HG03565 (cell line): ENCODE data around the gene SPATA17.
A peak's percentile ranks its signal among the peaks of the same experiment; 100 is the strongest.
"Not testable (repeated sequence)": the region's sequence is repeated elsewhere in the genome, so short reads cannot be mapped to it uniquely, and the experiment has no call there.

Source experiments
- ATAC-seq: cut with Tn5 transposase; IDR thresholded peaks from one replicate; pipeline ENCODE4 v1.9.1; 2021; ENCODE audit warnings: mild to moderate bottlenecking, moderate library complexity; ENCODE audit not compliant: unreplicated experiment

SPATA17 gene

GRCh38 chr1:217674028-217674729, 43.0 kb downstream of the SPATA17 start:
- ATAC-seq, result no peak

GRCh38 chr1:217681806-217682205, 50.7 kb downstream of the SPATA17 start:
- no peak for ATAC-seq

GRCh38 chr1:217687511-217687910, 56.4 kb downstream of the SPATA17 start:
- no peak for ATAC-seq

- not testable (repeated sequence) for ATAC-seq
Measured at GRCh38 chr1:217696140-217696539, 65.0 kb downstream of the SPATA17 start.

- ATAC-seq, result no peak
Measured at GRCh38 chr1:217703326-217703725, 72.2 kb downstream of the SPATA17 start.

- ATAC-seq, result no peak
Measured at GRCh38 chr1:217712925-217713597, 81.9 kb downstream of the SPATA17 start.

- no peak for ATAC-seq
Measured at GRCh38 chr1:217715681-217716080, 84.5 kb downstream of the SPATA17 start.

GRCh38 chr1:217717959-217718358, 86.8 kb downstream of the SPATA17 start:
- no peak for ATAC-seq

GRCh38 chr1:217718873-217719272, 87.7 kb downstream of the SPATA17 start:
- no peak for ATAC-seq

GRCh38 chr1:217721692-217722091, 90.5 kb downstream of the SPATA17 start:
- ATAC-seq, result no peak

GRCh38 chr1:217734973-217735372, 103.8 kb downstream of the SPATA17 start:
- ATAC-seq, result no peak

GRCh38 chr1:217747156-217747769, 116.1 kb downstream of the SPATA17 start:
- ATAC-seq, result peak; percentile 50

- ATAC-seq, result no peak
Measured at GRCh38 chr1:217769768-217770167, 138.6 kb downstream of the SPATA17 start.

GRCh38 chr1:217770918-217771317, 139.8 kb downstream of the SPATA17 start:
- no peak for ATAC-seq

- no peak for ATAC-seq
Measured at GRCh38 chr1:217776693-217777092, 145.5 kb downstream of the SPATA17 start.

- no peak for ATAC-seq
Measured at GRCh38 chr1:217781056-217781455, 149.9 kb downstream of the SPATA17 start.

- ATAC-seq, result no peak
Measured at GRCh38 chr1:217791091-217791490, 159.9 kb downstream of the SPATA17 start.

GRCh38 chr1:217805792-217806191, 174.6 kb downstream of the SPATA17 start:
- no peak for ATAC-seq

- ATAC-seq, result no peak
Measured at GRCh38 chr1:217812175-217812574, 181.0 kb downstream of the SPATA17 start.

- no peak for ATAC-seq
Measured at GRCh38 chr1:217813031-217813430, 181.9 kb downstream of the SPATA17 start.

- no peak for ATAC-seq
Measured at GRCh38 chr1:217837691-217838090, 206.5 kb downstream of the SPATA17 start.

- no peak for ATAC-seq
Measured at GRCh38 chr1:217839161-217839560, 208.0 kb downstream of the SPATA17 start.
